HG02798 (cell line): Measurements from ENCODE around the gene SDC1.
A peak's percentile ranks its signal among the peaks of the same experiment; 100 is the strongest.
"Not testable (repeated sequence)": the region's sequence is repeated elsewhere in the genome, so short reads cannot be mapped to it uniquely, and the experiment has no call there.

Experiments
- ATAC-seq: cut with Tn5 transposase; IDR thresholded peaks from one replicate; pipeline ENCODE4 v1.9.1; 2021; ENCODE audit warnings: mild to moderate bottlenecking; ENCODE audit not compliant: unreplicated experiment, poor library complexity

SDC1 gene

DNA sequence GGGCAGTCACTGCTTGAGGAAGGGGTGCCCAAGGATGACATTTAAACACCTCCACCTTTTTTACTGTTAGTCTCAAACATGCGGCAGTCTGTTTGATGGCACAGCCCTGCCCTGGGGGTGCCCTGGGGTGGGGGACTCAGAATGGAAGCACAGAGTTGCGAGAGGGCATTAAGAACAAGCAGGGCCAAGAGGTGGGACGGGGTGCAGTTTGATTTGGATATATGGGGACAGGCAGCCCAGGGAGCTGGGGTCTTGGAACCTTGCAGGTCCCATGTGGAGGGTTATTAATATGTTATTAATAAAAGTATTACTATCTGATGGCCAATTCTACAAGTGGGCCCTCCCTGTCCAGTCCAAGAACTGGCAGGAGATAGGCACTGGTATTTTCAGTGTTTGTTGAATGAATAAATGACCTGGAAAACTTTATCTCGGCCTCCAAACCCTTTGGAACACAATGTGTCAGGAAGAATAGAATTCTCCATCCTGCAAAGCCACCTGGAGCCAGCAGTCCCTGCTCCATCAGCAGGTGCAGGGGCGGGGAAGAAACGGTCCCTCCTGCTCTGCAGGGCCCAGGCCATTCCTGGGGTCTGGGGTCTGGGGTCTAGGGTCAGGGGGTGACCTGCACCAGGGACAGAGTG, 25.2 kb downstream of the SDC1 start:
- ATAC-seq: no peak

DNA sequence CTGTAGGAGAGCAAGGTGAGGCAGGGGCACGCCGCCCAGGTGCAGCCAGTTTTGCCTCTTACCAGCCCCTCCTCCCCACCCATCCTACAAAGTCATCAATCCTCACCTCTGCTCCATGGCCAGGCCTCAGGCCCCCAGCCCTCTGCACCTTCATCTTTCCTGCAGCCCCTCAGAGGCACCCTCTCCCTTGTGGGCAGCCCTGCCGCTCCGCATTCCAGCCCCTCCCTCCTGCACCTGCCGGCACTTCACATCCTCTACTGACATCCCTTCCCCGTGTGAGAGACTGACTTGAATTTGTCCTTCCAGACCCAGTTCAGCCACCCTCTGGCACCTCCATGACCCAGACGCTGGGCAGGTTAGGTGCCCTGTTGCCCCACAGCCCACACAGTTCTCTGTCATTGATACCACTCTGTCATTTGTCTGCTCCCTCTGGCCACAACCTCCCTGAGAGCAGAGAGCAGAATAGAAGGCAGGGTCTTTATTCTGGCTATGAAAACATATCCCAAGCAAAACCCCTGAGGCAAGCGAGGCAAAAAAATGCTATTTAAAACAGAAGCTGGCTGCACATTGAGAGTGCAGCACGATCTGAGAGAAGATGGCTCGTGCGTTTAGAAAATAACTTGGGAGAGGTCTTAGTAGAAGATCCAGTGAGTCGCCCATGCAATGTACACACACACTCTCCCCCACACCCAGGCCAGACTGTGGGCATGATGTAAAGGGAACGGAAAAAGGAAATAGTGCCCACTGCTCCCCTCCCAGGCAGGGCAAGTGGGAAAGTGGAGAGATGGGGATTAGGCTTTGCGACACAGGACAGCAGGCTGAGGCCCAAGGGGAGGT, 25.9 kb downstream of the SDC1 start:
- no peak for ATAC-seq

DNA sequence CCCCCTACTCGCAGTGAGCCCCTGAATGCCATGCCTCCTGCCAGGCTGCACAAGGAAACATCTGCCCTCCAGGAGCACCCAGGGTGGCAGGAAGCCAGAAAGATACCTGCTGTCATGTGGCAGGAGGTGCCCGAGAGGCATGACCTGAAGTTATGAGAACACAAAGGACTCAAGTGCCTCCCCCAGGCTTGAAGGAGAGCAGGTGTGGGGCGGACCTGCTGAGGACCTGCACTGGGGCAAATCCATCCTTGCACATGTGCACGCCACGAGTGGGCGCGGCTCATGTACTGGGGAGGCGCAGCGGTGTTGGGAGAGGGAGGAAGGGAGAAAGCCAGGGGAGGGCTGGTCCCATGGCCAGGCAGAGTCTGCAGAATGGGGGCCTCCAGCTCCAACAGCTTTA, 26.9 kb downstream of the SDC1 start:
- no peak for ATAC-seq

DNA sequence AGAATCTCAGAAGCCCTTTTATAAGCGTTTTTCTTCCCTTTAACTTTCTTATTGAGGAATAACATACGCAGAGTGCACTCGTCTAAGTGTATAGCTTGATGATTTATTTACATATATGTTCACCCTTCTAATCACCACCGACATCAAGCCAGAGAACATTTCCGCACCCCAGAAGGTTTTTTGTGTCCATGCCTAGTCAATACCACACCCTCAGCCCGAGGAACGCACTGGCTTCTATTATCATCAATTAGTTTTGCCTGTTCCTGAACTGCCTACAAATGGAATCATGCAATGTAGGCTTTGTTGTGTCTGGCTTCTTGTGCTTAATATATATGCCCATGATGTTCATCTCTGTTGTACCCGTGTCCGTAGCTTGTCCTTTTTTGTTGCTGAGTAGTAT, 27.7 kb downstream of the SDC1 start:
- no peak for ATAC-seq

DNA sequence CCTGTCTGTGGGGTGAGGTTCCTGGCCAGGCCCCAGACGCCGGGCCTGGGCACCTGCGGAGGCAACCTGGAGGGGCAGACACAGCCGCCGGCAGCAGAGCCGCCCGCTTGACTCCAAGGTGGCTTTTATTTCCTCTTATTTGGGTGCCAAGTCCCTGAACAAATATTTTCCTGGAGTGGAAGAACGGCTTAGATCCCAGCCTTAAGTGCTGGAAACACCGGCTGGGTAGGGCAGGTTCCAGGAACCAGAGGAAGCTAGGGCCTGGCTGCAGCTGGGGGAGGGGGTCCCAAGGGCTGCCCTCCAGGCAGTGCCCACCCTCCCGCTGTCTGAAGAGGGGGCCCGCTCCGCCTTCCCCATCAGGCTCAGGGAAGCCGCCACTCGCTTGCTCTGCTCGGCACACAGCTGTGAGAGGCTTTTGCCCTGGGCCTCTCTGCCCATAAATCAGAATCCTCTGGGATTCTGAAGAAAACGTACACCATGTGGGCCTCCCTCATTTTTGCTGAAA, 28.2 kb downstream of the SDC1 start:
- no peak for ATAC-seq

DNA sequence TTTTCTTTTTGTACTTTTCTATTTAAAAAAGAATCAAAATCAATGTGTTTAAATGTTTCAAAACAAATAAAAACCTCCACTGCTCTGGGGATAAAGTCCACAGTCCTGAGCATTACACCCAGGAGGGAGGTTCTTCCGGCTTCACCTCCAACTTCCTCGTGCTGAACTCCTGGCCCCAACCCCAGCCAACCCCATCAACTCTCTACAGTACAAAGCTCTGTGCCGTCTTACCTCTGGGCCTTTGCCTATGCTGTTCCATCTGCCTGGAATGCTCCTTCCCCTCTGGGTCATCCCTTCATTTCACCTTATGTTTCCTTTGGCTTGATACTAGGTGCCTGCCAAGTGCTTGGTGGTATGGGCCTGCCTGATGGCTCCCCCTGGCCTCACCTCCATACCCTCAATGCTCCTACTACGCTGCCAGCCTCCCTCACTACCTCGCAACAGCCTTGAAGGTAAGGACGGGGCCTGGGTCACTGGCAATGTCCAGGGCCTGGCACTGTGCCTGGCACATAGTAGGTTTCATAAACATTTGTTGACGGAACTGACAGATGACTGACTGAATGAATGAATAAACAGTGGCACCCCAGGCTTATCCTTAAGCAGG, 28.8 kb downstream of the SDC1 start:
- no peak for ATAC-seq

DNA sequence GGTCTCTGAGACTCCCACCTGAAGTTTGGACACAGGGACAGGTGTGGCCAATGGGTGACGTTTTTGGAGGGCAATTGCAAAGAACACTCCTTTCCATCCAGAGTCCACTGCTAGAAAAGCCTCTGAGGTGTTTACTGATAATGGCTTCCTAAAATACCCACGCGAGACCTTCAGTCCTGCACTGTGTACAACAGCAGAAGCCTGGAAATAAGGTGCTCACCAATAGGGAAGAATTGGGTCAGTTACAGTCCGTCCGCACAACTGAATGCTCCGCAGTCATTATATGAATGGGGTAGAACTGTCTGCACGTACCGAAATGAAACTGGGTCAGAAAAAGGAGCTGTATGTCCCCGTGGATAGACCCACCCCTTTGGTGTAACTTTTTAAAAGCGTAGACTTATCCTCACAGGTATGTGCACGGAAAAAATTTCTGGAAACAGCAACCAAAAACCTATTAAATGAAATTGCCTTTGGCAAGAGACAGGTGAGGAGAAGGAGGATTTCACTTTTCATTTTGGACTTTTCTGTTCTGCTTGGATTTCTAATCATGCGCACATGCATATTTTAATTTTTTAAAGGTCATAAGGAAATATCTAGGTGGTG, 29.4 kb downstream of the SDC1 start:
- no peak for ATAC-seq

DNA sequence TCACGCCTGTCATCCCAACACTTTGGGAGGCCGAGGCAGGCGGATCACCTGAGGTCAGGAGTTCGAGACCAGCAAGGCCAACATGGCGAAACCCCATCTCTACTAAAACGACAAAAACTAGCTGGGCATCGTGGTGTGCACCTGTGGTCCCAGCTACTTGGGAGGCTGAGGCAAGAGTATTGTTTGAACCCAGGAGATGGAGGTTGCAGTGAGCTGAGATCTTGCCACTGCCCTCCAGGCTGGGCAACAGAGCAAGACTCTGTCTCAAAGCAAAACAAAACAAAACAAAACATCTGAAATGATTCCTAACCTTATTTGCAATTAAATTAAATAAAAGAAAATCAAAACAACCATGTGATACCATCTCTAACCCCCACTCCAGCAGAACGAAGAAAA, 29.9 kb downstream of the SDC1 start:
- ATAC-seq: not testable (repeated sequence)

DNA sequence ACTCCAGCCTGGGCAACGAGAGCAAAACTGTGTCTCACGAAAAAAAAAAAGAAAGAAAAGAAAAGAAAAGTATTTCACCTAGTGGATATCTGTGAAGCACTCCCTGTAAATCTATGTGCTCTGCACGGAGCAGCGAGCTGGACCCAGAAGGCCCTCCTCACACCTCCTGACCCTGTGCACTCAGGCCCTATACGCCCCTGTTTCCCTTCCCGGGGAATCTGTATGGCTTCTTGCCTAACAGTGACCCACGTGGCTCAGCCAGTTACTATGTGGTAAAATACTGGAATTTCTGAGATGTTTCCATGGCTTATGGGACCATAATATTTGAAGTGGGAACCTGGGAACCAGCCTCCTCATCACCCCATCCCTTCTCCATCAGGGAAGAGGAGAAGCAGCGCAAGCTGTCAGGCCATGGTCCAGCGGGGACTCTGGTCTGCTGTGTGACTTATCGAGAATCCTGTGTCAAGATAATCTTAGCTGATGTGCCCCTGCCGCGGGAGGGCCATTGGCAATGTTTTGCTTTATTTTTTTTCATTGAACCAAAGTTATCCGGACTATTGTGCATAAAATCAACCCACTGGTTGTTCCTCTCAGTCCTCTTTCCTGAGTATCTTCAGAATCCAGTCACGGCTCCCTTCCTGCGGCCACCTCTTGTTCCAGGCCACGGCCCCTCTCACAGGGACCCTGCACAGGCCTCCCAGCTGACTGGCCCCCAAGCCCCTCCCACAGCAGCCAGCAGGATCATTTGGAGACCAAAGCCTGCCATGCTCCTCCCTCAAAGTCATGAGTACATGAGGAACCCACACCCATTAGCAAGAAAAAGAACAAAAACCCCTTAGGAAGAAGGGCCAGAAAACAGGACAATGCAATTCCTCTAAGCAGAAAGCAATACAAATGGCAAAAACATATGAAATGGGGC, 30.6 kb downstream of the SDC1 start:
- no peak for ATAC-seq

DNA sequence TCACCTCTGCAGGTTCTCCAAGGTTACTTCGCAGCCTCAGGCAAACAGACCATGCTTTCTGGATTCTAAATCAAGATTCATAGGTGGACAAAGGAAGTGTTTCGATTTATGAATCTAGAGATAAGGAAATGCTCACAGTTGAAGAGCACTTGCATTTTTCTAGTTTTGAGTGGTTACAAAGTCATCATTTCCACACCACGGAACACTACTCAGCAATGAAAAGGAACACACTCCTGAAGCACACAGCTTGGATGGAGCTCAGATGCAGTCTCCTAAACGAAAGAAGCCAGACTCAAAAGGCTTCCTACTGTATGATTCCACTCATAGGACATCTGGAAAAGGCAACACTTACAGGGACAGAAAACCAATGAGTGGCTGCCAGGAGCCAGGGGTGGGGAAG, 31.7 kb downstream of the SDC1 start:
- no peak for ATAC-seq

DNA sequence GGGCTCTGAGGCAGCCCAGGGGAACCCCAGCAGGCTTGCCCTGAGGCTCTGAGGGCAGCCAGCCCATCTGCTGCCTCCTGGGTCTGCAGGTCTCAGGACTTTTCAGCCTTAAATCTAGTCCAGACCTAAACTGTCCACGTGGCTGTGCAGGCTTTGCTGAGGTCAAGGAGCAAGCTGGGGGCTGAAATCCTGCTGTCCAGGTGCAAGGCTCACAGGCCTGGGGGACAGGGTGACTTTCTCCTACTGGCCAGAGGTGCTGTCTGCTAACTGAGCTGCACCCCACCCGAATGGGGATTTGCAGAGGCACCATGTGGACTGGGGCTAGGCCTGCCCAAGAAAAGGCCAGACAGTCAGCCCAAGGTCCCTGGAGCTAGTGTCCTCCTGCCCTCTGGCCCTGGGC, 32.1 kb downstream of the SDC1 start:
- no peak for ATAC-seq

DNA sequence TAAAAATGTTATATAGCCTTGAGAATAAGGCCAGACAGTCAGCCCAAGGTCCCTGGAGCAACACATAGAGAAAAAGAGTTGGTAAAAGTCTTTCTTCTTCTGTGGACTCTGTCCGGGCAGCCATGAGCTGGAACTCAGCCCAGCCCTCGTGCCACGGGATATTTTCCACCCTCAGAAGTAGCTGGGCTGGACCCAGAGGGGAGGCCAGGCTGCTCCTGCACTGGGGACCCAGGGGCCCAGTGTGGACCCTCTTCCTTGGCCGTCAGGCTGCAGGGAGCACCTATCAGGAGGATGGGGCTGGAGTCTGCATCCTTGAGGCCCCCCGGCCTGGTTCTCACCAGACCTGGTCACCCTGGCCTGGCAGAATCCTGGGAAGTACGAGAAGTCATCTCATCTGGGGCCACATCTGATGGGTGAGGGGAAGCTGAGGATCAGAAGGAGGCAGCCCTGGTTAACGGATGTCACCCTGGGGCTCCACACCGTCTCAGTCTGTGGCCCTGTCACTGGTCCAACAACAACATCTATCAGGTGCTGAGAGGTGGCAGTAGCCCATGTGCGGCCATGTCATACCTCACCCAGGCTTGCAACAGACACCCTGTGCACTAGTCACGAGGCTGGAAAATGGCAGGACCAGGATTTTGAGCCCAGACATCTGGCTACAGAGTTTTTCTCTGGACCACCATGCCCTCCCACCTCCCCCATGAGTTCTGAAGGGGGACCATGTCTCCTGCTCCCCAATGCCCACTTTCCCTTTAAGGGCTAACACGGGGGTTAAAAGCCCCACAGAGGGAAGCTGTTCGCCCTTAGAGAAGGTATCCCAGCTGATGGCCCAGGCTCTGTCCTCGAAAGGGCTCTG, 33.0 kb downstream of the SDC1 start:
- no peak for ATAC-seq

DNA sequence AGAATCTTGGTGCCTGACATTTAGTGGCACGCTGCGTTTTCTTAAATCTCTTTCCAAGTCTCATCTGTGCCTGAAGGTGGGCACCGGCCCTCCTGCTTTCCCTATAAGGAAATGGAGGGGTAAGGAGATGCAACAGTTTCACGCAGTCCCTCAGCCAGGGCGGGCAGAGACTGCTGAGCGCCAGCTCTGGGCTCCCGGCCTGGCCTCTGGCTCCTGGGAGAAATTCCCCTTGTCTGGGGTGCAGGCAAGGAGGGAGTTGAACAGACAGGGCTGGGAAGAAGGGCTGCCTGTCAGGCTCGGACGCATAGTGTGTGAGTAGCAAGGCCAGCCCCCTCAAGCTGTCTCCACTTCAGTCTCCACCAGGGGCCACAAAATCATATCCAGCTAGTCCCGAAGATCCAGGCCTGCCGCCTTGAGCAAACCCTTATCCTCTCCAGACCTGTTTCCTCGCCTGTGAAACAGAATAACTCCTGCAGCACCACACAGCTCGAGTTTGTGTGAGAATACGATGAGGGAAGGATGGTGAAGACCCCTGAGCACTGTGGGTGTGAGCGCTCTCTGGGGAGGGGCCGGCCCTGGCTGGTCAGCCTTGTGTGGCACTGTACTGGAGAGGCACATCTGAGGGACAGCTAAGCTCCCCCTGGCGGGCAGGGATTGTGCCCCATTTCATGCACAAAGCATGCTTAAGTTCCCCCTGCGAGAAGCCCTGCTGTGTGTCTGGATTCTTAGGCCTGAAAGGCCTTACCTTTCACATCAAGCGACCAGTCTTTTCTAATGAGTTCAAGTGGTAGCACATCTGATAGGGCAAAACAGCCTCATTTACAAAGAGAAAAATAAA, 33.8 kb downstream of the SDC1 start:
- no peak for ATAC-seq

DNA sequence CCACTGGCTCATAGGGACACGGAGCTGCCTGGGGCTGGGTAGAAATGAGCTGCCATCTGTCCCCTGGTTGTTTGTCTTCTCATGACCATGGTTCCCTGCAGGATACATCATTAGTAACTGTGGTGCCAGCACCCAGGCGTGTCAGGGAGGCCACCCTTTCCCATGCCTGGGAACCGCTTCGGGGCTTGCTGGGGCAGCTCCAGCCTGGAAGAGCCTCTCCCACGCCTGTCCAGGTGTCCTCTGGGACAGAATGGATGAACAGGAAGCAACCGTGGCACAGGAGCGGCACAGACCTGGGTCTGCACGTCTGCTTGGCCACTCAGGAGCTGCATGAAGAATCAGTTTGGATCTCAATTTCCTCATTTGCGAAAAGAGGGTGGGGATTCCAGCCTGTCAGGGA, 34.8 kb downstream of the SDC1 start:
- ATAC-seq: no peak

DNA sequence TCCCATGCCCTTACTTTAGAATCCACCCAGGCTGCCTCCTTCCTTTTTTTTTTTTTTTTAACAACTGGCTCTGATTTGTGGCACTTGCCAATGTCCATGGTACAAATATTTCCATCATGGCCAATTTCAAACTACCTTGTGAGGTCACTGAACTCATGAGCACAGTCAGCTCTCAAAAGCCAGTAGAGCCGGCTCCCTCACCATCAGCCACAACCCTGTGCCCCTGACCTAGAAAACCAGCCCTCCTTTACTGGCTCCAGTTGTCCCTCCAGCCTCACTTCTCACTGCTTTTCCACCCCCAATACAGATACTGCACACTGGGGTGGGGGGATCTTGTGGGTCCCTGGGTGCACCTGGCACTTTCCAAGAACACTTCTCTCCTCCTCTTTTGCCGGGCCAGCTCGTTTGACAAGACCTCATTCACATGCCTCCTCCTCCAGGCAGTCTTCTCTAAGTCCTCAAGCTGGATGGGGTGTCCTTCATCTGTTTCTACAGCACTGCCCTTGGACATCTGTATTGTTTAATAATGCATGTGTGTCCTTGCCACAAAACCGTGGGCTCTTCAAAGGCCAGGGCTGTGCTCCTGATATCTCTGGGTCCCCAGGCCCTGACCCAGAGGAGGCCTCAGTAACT, 35.5 kb downstream of the SDC1 start:
- ATAC-seq: no peak

DNA sequence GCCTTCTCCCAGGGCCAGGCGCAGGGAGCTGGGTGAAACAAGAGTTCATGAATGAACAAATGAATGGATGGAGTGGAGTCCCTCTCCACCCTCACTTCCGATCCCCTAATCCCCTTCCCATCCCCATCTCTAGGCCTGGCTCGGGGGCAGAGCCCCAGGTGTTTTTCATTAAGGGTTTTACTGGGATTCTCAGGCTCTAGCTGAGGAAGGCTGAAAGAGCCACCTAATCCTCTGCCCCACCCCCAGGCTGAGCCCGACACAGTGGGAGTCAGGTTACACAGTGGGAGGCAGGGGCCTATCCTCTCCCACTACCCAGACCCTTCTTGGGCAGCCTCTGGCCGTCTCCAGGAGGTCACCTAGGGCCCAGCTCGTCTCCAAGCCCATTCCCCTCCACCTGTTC, 36.1 kb downstream of the SDC1 start:
- ATAC-seq: no peak

DNA sequence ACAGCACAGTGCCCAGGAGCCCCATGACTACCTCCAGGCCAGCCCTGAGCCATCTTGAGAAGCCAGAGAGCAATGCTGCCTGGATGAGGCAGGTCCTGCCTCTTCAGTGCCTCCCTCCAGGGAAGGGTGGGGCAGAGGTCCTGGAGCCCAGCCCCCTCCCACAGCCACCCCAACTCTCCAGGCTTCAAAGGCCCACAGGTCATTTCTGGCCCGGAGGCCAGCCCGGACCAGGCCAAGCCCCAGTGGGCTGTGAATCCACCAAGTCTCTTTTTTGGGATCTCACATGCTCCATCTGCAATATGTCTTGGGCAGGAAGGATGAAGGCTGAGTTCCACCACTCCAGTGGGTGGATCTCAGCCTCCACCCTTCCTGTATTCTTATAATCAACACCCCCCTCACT, 36.7 kb downstream of the SDC1 start:
- no peak for ATAC-seq

DNA sequence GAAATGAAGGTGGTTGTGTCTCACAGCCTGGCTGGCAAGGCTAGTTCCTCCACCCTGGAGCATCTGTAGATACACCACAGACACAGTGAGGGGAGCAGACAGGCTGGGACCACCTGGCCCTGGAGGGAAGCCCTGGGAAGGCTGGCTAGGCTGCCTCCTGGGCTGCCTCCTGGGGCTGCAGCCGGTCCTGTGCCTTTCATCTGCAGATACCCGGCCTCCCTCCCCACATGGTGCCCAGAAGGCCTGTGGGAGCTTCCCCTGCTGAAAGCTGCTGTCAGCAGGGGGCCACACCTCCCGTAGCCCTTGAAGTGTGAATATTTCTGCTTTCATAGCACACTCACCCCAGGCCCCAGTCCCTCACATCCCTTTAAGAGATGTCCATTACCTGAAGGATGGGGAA, 37.6 kb downstream of the SDC1 start:
- ATAC-seq: peak; percentile 44
